ENCODE measurements around the gene GLDC.
"Not testable (repeated sequence)": the region's sequence is repeated elsewhere in the genome, so short reads cannot be mapped to it uniquely, and the experiment has no call there.

Gene GLDC

DNA sequence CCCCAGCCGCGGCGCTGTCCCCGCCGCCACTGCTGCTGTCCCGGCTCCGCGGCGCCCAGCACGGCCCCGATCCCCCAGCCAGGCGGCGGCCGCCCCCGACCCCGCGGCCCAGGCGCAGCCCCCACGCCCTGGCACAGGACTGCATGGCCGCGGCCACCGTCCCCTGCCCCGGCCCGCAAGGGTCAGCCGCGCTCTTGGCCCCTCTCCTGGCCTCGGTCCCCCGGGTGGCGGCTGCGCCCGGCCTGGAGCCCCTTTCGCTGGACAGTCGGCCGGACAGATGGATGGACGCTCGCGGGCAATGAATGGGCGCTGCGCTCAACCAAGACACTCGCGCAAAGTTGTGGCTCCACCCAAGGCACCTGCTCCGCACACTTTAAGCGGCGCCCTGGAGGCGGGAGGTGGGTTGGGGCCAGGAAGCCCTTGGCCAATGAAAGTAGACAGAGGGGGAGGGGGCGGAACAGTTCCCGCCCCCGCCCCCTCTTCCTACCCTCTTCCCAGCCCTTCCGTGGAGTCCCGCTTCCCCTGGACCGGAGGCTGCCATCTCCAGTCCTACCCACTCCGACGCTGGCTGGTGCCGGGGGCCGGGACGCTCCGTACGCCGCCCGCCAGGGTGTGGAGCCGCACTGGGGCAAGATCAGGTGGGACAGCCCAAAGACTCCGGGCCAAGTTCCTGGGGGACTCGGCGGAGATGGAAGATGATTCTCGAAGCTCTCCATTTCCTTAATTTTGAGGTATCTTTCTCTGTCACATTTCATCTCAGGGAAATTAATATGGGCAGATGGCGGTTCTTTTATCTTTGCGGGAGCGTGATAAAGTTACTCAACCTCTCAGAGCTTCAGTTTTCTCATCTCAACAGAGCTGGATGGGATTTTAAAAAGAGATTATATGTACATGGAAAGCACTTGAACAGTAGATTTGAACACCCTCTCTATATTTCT lies at the start of gene GLDC:
TSS of gene GLDC (minus strand) at position 375 of the 938 bp plus-strand sequence. CDS start at position 145, 230 bp downstream.
- no peak for DNase-seq

DNA sequence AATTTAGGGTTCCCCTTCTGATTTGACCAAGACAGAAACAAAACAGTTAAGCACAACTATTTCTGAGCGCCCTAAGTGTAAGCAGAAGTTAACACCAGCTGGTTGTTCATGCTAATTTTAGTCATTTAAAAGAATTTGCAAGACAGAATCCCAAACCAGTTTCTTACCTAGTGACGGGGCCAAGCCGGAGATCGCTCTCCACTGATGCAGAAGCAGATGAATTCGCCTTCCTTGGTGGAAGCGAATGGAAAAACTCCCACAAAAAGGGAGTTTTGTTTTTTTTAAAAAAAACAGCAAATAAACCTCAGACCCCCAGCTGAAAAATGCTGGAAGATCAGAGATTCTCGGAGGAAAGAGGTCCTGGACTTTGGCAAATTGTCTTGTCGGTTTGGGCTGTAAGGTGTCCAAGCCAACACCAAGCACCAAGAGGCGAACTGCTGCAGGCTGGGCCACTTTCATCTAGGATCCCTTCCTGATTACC lies 47.4 kb upstream of the GLDC start:
- DNase-seq = no peak

DNA sequence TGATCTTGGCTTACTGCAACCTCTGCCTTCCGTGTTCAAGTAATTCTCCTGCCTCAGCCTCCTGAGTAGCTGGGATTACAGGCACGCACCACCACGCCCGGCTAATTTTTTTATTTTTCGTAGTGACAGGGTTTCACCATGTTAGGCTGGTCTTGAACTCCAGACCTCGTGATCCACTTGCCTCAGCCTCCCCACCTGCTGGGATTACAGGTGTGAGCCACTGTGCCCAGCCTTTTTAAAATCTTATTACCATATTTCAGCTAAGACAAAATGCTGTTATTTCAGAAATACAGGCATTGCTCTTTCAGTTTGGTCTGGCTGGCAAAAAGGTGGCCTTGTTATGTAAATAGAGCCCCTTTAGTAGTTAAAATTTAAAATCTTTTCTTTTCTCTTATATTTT lies 46.9 kb upstream of the GLDC start:
- DNase-seq = no peak

DNA sequence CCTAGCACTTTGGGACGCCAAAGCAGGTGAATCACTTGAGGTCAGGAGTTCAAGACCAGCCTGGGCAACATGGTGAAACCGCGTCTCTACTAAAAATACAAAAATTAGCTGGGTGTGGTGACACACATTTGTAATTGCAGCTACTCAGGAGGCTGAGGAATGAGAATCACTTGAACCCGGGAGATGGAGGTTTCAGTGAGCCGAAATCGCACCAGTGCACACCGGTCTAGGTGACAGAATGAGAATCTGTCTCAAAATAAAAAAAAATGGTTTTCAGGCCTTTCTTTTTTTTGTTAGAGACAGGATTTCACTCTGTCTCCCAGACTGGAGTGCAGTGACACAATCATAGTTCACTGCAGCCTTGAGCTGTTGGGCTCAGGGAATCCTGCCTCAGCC lies 45.1 kb upstream of the GLDC start:
- DNase-seq = not testable (repeated sequence)

DNA sequence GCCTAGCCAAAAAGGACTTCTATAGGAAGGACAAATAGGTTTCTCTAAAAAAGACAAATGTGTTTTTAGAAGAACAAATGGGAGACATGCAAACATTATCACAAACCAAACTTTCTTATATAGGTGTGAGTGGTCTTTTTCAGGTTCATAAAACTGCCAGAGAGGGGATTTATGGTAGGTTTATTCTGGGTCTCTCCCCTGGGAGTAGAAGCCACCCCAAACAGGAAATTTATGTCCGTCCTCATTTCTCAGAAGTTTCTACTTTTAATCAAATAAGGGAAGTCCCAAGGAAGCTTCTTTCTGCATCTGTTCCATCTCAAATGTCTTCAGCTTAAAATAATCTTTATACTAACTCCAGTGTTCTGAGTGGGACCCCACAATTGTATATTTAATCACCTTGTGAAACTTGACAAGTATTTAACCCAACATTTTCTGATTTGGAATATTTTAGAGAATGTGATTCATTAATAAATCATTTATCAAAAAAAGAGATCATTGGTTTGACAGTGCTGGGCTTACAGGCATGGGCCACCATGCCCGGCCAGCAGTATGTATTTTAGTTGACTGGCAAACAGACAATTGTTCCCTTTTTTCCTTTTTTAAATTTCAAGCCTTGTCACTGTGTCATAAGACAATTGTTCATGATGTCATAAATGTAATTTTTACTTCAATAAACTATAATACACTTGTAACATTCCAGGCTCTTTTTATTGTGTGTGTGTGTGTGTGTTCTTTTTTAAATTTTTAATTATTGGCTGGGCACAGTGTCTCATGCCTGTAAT lies 44.6 kb upstream of the GLDC start:
- no peak for DNase-seq

DNA sequence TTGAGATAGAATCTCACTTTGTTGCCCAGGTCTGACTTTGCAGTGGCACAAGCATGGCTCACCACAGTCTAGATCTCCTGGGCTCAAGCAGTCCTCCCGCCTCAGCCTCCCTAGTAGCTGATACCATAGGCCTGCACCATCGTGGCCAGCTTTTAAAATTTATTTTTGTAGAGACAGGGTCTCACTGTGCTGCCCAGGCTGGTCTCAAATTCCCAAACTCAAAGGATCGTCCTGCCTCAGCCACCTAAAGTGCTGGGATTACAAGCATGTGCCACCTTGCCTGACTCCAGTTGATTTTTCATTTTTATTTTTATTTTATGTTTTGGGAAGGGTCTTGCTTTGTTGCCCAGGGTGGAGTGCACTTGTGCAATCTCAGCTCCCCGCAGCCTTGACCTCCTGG lies 41.7 kb upstream of the GLDC start:
- DNase-seq = no peak

DNA sequence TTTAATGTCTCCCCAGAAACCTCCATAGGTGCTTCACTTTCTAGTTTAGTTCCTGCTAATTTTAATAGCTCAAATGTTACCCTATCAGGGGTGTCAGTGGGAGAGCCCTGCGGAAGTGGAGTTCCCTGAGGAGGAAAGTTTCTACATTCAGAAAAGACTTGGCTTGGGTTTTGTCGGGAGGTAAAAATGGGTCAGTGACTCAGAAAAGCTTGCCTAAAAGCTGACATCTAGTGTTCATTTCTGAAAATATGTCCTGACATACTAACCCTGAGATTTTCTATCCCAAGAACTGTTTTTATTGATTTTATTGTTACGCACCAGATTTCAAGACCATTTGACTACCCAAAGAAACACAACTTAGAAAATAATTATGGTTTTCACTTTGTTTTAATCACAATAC lies 40.9 kb upstream of the GLDC start:
- no peak for DNase-seq

DNA sequence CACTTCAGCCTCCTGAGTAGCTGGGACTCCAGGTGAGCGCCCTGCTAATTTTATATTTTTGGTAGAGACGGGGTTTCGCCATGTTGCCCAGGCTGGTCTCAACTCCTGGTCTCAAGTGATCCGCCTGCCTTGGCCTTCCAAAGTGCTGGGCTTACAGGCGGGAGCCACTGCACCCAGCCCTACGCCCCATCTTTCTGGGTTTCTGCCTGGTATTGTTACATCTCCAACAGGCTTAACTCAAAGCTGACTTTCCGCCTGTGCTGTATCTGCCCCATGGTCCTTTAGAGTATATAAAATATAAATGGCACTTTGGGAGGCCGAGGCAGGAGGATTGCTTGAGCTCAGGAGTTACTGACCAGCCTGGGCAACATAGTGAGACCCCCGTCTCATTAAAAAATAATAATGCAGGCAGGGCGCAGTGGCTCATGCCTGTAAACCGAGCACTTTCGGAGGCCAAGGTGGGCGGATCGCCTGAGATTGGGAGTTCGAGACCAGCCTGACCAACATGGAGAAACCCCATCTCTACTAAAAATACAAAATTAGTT lies 36.5 kb upstream of the GLDC start:
- DNase-seq = no peak

DNA sequence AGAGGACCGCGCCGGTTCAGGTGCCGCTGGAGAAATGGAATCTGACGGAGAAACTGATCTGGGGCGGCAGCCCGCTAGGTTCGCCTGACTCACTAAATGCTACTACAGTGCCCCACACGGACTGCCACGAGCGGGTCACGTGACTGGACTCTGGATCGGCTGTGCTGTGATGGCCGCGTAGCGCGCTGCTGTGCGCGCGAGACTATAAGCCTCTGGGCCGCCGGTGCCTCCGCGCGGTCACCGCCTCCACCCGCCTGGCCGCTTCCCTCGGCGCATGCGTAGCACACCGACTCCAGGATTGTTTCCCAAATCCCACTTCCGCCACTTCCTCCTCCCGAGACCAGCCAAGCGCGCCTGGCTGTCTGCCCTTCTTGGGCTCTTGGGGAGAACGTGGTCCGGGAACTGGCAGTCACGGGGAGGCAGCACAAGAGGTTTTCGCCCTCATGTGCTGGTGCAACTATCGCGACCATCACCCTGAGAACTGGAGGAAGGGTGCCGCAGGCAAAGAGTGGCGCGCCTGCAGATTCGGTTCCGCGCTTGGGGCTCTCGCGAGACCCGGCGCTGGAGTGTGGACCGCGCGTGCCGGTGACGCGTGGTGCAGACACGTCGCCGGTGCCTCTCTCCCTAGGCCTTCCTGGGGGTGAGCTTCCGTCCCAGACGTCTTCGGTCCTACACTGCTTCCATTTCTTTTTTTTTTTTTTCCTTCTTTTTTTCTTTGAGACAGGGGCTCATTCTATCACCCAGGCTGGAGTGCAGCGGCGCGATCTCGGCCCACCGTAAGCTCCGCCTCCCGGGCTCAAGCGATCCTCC lies 35.8 kb upstream of the GLDC start:
- peak; percentile 94 for DNase-seq

DNA sequence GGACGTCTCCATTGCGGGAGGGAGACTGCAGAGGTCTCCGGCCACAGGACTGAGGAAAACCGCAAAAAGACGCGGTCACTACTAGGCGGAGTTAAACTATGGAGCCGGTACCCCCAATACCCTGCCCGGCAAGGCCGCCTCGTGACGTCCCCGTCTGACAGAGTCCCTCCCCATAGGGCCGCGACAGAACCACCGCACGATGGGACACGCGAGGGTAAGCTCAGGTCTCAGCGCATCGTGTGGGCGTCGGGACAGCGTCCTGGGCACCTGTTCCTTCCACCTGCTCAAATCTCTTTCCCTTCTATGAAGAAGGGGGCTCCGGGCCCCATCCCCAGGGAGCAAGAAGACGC lies 35.2 kb upstream of the GLDC start:
- peak; percentile 76 for DNase-seq

DNA sequence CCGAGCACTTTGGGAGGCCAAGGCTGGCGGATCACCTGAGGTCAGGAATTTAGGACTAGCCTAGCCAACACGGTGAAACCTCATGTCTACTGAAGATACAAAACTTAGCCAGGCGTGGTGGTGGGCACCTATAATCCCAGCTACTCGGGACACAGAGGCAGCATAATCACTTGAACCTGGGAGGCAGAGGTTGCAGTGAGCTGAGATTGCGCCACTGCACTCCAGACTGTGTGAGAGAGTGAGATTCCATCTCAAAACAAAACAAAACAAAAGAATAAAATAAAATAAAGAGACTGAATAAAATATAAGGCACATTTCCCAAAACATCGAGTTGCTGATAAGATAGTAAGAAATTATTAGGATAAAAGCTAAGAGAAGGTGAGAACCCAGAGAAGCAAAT lies 32.3 kb upstream of the GLDC start:
- DNase-seq = no peak

DNA sequence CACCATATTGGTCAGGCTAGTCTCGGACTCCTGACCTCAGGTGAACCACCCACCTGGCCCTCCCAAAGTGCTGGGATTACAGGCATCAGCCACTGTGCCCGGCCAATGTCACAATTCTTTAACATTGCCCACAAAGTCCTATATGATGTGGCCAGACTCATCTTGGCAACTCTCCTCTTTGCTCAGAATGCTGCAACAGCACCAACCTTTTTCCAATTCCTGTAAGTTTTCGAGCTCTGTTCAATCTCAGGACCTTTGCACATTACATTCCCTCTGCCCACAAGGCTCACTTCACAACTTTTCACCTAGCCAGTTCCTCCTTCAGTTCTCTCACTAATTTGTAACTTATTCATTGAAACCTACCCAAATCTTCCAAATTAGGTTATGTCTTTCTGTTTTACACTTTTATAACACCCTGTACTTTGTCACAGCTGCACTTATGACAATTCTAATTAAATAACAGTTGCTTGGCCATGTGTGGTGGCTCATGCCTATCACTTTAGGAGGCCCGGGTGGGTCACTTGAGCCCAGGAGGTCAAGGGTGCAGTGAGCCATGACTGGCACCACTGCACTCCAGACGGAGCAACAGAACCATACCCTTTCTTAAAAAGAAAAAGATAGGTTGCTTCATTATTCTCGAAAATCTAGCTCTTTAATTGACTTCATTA lies 30.9 kb upstream of the GLDC start:
- DNase-seq = no peak

DNA sequence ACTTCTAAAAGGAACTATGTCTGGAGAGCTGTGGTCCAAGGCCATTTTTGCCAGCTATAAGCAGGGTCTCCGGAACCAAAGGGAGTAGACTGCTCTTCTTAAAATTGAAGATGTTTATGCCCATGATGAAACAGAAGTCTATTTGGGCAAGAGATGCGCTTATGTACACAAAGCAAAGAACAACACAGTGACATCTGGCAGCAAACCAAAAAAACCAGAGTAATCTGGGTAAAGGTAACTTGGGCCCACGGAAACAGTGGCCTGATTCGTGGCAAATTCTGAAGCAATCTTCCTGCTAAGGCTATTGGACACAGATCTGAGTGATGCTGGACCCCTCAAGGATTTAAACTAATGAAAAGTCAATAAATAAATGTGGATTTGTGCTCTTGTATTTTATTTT lies 29.7 kb upstream of the GLDC start:
- DNase-seq = no peak

DNA sequence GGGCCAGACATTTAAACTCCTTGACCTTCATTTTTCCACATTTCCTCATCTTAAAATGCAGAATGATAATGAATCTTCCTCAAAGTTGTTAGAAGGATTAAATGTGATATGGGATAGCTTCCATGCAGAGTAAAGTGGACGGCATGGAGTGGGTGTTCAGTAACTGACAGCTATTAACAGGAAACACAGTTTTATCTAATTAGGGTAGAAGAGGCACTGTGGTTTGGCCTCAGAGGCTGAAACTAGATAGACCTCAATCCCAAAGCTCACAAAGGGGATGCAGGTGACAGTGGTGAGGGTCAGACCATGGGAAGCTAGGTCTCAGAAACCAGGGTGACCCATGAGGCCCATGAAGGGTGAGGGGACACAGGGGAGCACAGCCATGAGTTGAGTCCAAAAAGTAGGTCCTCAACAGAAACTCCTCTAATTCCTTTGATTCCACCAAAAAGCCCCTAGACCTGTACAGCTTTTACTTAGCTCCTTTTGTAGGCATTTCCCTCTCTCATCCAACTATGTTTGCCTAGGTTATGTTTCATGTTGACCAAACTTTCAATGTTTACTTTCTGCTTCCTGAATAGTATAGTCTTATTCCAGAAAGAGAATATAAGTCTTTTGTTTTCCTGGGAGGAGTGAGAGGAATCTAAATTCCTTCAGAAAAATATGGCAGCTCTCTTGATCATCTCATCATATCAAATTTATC lies 27.9 kb upstream of the GLDC start:
- DNase-seq = no peak

DNA sequence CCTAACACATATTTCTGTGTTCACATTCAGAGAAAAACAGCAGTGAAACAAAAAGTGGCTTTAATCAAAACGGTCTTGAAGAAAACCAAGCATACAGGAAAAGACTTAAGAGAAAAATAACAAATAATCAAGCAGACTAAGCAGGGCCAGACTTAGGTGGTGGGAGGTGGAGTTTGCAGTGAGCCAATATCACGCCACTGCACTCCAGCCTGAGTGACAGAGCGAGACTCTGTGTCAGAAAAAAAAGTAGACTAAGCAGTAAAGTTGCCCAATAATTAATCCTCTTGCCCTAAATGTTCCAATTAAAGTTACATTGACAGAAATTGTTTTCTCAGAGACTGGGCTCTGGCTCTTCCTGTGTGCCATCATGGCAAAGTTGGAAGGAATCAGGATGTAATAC lies 26.6 kb upstream of the GLDC start:
- DNase-seq = no peak

DNA sequence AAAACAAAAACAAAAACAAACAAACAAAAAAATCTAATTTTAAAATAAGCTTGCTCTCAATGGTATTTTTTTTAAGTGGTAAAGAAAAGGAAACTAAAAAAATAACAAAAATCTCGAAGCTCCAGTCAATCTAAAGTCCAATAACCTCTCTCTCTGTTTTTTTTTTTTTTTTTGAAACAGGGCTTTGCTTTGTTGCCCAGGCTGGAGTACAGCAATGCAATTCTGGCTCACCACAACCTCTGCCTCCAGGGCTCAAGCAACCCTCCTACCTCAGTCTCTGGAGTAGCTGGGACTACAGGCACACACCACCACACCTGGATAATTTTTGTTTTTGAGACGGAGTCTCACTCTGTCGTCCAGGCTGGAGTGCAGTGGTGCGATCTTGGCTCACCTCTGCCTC lies 25.9 kb upstream of the GLDC start:
- no peak for DNase-seq

DNA sequence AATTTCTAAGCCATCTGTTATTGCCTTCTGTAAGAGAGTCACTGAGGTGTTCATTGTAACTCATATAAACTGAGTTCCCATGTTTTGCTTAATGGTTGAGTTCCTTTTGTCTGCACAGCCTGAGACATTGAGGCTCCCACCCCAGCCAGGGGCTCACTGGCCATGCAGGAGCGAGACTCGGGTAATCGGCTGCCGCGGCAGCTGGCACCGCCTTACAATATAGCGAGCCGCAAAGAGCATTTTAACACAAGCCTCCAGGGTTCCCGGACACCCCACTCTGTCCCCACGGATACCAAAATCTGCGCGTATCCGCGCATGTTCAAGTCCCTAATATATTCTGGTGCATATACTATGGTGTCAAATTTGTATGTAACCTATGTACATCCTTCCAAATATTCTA lies 24.4 kb upstream of the GLDC start:
- no peak for DNase-seq

DNA sequence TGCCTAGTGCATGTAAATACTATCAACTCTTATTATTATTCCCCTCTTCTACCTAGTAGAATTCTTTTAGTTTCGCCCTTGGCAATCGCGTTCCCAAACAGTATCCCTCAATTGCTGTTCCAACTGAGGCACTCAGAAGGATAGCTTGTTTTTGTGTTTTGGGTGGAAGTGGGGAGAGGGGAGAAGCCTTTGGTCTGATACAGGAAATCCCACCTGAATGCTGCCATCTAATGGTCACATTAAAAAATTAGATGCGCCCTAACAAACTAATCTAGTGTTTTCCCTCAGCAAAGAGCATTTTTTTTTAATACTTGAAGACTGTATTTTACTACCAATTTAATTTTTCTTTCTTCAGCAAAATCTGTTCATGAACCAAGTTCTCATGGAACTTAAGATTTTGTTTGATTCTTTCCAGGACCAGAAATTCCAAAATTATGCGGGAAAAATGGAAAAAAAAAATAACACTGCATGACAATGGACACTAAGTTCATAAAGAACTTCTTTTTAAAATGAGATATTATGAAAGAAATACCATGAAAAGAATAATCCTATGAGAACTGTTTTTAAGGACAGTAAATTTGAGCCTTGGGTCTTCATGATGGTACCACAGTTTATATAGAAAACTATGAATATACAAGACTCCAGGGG lies 22.2 kb upstream of the GLDC start:
- DNase-seq = no peak

DNA sequence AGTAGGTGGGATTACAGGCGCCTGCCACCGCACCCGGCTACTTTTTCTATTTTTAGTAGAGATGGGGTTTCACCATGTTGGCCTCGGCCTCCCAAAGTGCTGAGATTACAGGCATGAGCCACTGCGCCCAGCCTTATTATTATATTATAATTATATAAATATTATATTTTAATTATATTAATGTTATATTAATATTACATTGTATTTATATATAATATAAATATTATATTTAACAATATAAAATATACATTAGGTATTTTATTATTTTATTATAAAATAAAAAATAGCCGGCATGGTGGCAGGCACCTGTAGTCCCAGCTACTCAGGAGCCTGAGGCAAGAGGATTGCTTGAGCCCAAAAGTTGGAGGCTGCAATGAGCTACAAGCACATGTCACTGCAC lies 21.6 kb upstream of the GLDC start:
- DNase-seq = no peak

DNA sequence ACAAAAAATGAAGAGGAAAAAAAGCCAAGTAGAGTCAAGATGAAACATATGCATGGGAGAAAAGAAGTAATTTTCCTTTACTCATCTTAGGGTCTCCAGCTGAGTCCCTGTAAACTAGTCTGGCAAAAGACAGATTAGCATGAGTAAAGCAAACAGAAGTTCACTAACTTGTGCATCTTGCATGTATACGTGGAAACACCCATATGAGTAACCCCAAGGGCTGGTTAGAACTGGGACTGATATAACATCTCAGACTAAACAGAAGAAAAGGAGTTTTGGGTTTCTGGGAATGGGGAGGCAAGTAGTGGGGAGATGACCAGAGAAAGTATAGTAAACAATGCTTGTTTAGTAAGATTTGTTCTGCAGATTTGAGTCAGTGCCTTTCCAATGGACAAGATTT lies 20.1 kb upstream of the GLDC start:
- no peak for DNase-seq

DNA sequence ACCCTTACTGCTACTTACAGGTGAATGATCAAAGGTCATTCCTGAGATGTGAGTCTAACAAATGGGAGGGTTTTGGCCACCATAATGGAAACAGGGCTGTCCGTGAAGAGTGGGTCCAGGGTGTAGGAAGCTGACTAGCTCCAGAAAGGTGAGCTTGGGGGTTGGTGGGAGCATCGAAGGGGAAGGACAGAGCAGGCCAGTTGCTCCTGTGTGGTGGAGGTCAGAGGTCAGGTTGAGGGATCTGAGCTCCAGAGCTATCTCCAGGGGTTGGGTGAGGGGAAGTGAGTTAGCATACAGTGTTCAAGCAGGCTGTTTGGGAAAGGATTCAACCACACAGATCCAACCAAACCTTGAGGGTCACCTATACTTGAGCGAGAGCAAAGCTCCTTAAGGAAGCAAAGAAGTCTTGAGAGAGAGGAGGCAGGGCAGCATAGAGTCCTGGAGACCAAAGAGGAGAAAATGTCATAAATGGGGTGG lies 18.7 kb upstream of the GLDC start:
- DNase-seq = no peak

Measured in GDM1 (cell line).